C4-2B (cell line): ENCODE data around the gene GCSAM.
A peak's percentile ranks its signal among the peaks of the same experiment; 100 is the strongest.

ENCODE experiments used
- H3K27ac ChIP-seq: fragments of 450-650 bp; 2 replicates; pipeline ENCODE4 v1.5.1; 2017
- ZFX ChIP-seq: fragments of 450-650 bp; IDR thresholded peaks from 2 replicates; pipeline ENCODE4 v1.6.1; 2017
- TF ChIP-seq, protein P1 (sequence below): fragments of 450-650 bp; conservative IDR thresholded peaks from 2 replicates; pipeline ENCODE4 v1.5.1; 2017; ENCODE audit warnings: mild to moderate bottlenecking

The GCSAM gene

DNA sequence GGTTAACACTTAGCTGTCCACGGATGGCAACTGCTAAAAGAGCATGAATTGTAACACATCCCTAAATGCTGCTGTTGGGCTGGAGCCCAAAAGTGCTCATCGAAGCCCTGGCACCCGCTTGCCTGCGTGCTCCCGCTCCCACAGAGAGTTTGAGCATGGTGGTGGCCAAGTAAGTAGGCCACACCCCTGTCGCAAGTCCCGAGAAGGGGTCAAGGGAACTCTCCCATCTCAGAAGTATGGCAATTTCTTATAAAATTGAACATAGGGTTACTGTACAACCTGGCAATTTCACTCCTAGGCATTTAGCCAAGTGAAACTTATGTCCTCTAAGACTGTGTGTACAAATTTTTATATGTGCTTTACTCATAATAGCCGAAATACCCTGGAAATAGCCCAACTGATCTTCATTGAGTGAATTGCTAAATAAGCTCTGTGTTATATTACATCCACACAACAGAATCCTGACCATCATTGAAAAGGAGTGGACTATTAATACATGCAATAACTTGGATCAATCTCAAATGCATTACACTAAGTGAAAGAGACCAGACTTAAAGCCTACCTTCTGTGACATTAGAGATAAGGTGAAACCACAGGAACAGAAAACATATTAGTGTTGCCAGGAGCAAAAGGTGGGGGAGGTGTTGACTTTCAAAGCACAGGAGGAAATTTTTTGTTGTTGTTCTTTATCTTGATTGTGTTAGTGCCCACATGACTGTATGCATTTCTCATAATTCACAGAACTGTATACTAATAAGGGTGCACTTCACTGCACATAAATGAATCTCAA is 1.5 kb upstream of the GCSAM start:
- H3K27ac ChIP-seq = peak overlapping the region; percentile 74
- no peak for TF ChIP-seq ZFX
- TF ChIP-seq, protein P1, sequence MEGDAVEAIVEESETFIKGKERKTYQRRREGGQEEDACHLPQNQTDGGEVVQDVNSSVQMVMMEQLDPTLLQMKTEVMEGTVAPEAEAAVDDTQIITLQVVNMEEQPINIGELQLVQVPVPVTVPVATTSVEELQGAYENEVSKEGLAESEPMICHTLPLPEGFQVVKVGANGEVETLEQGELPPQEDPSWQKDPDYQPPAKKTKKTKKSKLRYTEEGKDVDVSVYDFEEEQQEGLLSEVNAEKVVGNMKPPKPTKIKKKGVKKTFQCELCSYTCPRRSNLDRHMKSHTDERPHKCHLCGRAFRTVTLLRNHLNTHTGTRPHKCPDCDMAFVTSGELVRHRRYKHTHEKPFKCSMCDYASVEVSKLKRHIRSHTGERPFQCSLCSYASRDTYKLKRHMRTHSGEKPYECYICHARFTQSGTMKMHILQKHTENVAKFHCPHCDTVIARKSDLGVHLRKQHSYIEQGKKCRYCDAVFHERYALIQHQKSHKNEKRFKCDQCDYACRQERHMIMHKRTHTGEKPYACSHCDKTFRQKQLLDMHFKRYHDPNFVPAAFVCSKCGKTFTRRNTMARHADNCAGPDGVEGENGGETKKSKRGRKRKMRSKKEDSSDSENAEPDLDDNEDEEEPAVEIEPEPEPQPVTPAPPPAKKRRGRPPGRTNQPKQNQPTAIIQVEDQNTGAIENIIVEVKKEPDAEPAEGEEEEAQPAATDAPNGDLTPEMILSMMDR = no peak

DNA sequence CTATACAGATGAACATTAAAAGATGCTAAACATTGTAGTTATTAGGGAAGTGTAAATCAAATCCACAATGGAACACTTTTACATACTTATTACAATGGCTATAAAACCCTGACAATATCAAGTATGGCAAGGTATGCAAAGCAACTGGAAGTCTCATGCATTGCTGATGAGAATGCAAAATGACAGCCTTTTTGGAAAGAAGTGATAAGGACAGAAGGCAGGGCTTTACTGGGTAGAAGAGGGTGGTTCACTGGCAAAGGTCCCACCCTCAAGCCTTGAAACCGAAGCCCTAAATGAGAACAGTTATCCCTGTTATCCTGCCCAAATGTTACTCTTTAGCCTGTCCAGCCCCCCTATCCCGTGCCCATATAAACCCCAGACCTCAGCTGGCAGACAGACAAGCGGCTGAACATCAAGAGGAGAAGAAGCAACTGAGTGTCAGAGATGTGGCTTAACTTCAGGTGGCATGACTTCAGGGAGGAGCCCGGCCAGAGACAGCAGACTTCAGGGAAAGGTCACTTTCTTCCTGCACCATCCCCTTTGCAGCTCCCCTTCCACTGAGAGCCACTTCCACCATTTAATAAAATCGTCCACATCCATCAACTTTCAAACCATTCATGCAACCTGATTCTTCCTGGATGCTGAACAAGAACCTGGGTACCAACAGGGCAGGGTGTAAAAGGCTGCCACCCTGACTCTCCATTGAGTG is 732 bp upstream of the GCSAM start:
- TF ChIP-seq, protein P1 = no peak
- TF ChIP-seq ZFX = no peak
- H3K27ac ChIP-seq = peak overlapping the region; percentile 74

DNA sequence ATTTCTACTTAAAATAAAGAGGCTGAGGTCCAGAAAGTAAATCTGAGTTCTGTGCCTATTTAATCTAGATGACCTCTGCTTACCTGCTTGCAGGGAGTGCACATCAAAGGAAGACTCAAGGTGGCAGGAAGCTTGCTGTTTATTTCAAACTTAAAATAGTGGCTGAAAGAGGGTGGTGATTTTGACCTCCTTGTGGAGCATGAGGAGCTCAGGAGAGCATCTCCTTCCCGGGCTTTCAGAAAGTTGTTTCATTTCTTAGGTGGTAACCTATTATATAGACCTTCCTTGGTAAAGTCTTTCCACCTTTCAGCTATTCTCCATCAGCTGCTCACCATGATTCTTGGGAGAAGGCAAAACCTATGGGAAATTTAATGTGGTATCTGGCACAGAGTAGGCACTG is 494 bp downstream of the GCSAM start:
- no peak overlapping the region for H3K27ac ChIP-seq

DNA sequence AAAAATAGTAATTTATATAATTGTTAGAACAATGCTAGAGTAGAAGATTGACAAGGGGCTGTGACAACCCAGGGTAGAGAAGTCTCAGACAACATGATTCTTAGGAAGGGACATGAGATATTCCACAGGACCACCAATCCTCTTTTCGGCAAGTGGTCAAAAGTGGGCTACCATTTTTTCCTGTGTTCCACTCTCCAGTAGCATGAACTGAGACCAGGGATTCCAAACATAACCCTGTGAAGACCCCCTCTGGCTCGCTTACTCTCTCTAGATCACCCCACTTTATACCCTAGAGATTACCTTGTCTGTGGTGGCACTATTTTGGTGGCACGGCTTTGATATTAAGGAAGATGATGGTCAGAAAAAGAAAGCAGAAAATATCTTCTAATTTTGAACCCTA is 960 bp downstream of the GCSAM start:
- H3K27ac ChIP-seq = no peak overlapping the region

More for the DNA sequence above, 494 bp downstream of the GCSAM start:
- TF ChIP-seq, protein P1 = no peak
- TF ChIP-seq ZFX = no peak

DNA sequence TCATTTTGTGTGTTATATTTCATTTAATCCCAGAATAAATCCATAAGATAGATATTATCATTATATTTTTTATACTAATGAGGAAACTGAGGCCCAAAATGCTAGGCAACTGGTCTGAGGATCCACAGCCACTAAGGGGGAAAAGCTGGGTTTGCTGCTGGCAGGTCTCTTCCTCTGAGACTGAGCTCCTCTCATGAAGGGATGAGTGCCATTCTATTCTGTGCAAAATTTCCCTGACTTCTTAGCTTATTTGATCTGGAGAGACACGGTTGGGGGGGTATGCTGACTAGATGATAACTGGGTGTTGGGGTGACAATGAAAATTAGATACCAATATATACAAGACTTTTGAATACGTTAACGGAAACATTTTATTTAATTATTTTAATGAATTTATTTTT is 1.9 kb downstream of the GCSAM start:
- no peak overlapping the region for H3K27ac ChIP-seq
- TF ChIP-seq, protein P1 = no peak
- no peak for TF ChIP-seq ZFX

More for the DNA sequence above, 960 bp downstream of the GCSAM start:
- TF ChIP-seq, protein P1 = no peak
- no peak for TF ChIP-seq ZFX

DNA sequence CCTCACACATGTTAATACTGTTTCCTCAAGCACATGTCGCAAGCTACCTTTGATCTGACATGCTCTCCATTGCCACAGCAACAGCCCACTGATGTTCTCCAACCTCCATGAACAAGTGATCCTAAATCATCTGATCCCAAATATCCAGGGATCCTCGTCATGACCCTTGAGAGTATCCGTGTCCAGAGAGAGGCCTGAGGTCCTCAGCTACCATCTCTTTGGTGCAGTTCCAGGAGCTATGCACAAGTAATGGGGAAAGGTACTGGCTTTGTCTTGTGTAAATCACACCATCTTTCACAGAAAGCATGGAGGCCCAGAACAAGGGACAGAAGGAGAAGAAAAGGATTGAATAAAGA is 2.4 kb downstream of the GCSAM start:
- TF ChIP-seq, protein P1 = no peak
- TF ChIP-seq ZFX = no peak
- no peak overlapping the region for H3K27ac ChIP-seq

DNA sequence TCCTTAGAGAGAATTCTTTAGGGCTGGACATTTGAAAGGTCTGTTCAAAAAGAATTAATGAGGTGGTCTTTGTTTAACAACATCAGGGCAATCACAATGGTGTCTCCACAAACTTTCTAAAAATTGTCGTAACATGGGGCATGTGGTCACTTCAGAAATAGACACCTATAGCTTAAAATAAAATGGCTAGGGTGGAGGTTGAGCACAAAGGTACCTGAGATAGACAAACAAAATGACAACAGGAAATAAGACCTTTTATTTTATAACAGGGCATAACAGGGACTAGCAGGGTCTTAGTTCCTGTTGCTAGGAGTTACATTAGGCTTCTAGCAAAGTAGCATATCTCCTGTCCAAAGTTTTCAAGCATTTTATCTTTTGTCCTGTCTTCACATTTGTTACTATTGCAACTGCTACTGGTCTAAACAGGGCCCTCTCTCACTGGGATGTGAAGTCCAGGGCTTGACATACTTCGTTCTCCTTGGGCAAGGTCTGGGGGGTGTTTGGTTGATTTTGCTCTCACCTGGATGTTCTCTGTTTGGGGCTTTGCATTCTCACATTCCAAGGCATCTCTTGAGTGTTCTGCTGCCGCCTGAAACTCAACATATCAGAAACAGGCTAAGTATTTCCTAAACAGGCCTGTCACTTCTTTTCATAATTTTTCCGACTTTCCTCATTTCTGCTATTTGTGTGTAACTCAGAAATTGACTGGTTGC is 3.0 kb downstream of the GCSAM start:
- no peak overlapping the region for H3K27ac ChIP-seq
- TF ChIP-seq ZFX = no peak
- TF ChIP-seq, protein P1 = no peak
